ENCODE results near the gene HDAC7.

The HDAC7 gene

DNA sequence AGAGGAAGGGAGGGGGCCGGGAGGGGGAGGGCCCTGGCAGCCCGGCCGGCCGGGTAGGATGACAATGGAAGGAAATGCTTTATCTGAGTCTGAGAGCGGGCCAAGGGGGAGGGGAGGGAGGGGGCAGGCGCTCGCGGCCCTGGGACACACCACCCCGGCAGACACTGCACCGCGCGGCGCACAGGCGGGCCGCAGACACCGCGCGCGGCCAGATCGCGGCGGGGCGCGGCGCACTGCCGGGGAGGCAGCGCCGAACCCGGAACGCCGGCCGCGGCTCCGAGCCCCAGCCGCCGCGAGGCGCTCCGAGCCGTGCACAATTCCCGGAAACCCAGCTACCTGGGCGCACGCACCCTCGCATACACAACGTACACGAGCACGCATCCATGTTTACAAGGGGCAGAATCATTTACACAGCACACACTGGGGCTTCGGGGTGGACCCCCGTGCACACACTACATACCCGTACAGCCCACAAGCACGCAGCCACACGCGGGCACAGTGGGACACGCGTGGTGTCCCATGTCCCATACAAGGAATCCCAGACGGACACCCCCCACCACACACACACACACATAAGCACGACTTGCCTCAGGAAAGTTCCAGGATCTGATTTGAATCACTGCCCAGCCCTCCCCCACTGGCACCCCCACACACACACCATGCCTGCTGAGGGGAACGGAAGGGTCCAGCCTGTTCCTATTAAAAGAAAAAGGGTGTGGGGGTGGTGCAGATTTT, at the start of gene HDAC7:
HDAC7 (minus strand) TSS at position 8 of the 735 bp plus-strand sequence. CDS start 118 bp downstream, outside the sequence.
- DNase-seq = peak; percentile 50 to 68 (median 64)

DNA sequence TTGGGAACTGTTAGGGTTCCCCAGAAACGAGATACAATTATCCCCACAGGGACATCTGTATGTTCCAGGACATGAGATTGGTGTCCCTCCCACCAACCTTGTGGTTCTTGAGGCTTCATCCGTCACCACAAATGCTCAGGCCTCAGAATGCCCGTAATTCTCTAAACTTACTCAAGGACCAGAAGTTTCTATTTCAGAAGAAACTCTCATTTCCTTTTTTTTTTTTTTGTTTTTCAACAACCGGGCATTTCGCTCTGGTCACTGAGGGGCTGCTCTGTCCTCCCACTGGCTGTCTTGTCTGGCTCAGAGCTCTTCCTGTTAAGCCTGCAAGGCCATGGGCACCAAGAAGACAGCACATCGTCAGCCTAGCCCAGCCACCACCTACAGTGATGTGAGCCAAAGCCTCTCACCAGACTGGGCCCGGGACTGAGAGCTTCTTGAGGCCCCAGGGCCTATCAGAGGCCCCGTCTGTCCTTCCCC, 48.9 kb upstream of the HDAC7 start:
- no peak for DNase-seq

DNA sequence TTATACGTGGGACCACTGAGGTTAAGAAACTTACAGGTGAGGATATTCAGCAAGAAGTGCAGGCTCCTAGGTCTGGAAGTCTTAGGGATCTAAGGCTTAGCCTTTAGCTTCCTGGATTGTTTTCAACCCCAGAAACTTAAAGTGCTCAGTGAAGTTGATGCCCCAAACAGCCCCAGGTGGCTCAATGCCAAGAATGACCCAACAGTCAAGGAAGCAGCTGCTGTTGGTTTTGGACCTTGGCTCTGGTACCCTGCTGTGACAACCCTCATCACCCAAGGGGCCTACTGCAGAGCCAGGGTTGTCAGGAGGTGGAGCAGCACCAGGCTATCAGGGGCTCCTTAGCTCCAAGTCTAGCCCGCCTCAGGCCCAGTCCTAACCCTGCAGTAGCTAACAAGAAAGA, 48.3 kb upstream of the HDAC7 start:
- DNase-seq = no peak

GRCh38 chr12:47867495-47867941, 47.8 kb upstream of the HDAC7 start:
- no peak for DNase-seq

DNA sequence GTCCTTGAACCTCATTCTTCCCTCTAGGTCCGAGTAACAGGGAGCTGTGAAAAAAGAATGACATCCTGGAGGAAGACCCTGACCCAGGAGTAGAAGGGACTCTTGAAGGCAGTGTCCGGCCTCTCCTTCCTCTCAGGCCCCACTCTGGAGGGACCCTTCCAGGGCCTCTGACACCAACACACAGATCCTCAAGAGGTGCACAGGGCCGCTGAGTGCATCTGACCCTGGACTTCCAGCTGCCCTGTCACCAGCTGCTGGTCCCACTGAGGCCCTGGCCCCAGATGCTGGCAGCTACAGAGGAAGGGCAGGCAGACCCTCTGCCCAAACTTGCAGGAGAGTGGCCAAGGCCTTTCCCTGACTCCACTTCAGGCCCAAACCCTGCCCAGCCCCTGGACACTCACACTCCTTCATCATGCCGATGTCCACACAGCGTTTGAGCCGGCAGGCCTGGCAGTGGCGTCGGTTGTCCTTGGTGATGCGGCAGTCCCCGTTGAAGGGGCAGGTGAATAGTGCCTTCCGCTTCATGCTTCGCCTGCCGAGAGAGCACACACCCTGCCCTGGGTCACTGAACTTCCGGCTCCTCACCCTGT, 45.0 kb upstream of the HDAC7 start:
- no peak for DNase-seq

- no peak for DNase-seq
These were observed 44.3 kb upstream of the HDAC7 start for GRCh38 chr12:47863985-47864384.

DNA sequence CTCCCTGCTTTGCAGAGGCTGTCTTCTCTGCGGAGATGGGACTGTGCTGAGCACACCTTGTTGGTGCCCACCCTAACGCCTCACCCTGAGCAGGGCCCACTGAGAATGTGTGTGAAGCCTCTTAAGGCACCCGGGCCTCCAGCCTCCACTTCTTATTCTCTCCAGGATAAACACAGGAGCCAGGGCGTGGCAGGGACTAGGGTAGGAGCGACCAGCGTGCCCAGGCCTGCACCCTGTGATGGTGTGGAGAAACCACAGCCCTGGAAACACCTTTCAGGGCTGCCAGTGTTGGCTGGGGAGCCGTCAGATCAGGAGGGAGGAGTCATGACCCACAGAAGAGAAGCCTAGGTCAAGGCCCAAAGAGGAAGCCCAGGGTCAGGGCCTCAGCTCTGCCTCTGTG, 43.8 kb upstream of the HDAC7 start:
- no peak for DNase-seq

DNA sequence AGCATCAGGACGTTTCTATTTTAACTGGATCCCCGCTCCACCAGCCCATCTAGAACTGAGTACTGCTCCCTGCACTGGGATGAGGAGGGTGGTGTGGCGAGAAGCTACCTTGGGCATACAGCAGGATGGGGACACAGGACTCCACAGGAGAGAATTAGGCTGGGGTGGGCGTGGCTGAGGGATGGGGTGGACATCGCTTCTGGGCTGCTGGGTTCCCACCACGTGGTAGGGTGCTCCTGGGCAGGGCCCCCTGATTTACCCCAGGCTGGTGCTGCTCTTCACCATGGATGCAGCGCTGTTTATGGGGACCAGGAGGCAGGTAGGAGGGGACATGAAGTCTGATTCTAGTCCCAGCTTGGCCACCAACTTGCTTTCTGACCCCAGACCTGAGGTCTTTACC, 43.2 kb upstream of the HDAC7 start:
- DNase-seq = no peak

DNA sequence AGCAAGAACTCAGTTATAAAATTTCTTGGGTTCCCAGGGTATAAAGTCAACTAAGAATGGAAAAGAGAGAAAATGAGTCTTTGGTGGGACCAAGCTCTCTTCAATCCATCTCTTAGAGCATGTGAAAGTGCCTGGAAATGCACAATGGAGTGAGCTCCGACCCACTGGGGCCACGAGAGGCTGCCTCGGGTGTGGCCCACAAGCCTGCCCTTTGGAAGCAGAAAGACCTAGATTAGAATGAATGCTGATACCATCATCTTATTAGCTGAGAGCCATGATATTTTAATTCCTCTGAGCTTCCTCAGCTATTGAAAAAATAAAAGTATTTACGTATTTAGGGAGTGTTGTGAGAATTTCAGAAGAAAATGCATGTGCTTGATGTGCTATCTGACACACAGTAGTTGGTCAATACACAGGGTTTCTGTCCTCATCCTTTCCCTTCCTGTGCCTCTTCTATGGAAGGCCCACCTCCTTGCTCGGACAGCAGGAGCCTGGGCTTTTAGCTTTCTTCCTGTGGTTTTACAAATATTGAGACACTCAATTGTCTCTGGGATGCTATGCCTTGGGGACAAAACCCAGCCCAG, 42.6 kb upstream of the HDAC7 start:
- DNase-seq = no peak

DNA sequence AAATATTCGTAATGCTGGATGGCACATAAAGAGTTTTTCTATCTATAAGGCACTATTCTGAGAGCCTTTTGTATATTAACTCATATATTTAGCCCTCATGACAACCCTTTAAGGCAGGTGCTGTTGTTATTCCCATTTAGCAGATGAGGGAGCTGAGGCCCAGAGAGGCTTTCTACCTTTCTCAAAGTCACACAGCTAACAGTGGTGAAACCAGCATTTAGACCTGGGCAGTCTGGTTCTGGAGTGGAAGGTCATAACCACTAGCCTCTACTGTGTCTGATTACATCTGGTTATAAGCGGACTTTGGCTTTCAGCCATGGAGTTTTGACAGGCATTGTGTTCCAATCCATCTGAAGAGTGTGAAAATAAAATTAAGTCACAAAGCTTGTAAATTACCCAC, 41.2 kb upstream of the HDAC7 start:
- no peak for DNase-seq

GRCh38 chr12:47860279-47860841, 40.7 kb upstream of the HDAC7 start:
- DNase-seq = no peak

DNA sequence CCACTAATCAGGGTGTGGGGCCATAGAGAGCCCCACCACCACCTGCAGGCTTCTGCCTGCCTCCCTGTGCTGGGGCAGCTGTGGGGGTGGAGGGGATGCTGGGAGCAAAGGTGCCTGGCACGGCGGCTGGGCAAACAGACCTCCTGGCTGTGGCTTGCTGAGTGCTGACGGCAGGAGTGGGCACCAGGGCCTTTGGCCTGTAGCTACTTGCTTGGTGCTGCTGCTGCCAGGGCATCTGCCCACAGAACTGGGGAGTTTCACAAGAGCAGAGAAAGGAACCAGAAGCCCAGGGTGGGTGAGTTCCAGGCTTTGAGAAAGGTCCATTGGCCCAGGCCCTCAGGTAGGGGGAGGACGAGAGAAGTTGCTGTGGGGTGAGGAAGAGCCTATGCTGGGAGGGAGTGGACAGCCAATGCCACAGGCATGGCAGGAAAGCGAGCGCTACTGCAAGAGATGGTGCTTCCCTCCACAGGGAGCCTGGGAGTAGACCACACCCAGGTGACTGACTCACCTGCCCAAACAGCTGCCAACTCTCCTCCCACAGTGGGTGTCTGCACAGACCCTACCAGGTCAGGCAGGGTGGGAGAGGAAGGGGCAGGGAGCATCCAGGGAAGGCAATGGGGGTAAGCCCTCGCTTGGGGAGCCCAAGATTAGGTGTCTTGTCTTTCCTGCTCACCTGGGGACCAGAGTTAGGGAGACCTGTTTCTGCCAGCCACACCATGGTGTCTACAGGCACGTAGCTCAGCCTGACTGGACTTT, 39.0 kb upstream of the HDAC7 start:
- DNase-seq = no peak

- DNase-seq = no peak
These were observed 37.2 kb upstream of the HDAC7 start for GRCh38 chr12:47856721-47857575.

DNA sequence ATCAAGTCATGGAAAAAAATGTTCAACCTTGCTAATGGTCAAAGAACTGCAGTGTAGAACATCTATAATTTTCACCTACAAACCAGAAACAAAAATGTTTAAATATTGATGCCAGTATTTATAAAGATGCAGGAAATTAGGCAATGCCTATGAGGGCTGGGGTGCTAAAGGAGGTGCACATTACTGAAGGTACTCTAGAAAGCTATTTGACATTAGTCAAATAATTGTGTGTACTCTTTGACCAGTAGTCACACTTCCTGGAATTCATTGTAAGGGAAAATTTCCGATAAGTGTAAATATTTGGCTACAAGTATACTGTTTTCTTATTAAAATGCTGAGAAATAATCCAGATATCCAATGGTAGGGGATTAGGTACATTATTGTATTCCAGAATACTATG, 36.4 kb upstream of the HDAC7 start:
- no peak for DNase-seq

- DNase-seq = no peak
These were observed 35.8 kb upstream of the HDAC7 start for GRCh38 chr12:47855502-47855901.

GRCh38 chr12:47854531-47854930, 34.8 kb upstream of the HDAC7 start:
- DNase-seq = no peak

- DNase-seq = no peak
These were observed 32.4 kb upstream of the HDAC7 start for GRCh38 chr12:47852096-47852571.

DNA sequence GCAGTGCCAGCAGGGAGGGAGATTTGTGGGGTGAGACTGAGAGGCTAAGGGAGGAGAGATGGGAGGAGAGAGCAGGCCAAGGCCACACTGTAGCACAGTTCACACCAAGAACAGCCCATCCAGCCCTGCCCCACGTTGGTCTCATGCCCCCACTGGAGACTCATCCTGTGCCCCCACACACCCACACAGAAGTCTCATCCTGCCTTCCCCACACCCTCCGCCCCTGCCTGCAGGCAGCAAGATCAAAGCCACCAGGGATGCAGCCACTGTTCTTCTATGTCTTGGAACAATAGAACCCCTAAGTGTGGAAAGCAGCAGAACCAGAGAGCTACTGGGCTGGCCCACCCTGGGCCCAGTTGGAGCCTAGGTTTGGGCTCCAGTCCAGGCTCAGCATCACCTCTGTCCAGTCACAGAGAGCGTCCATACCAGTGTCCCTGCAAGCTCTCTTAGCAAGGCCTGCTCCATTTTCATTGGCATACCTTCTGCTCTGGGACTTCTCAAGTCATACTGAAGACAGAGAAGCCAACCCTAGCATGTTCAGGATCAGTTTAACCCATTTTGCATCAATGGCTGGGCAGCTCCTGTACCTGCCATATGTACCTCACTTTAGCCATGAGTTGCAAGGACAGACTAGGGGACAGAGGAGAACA, 31.7 kb upstream of the HDAC7 start:
- no peak for DNase-seq

- no peak for DNase-seq
These were observed 30.7 kb upstream of the HDAC7 start for GRCh38 chr12:47850153-47851084.

GRCh38 chr12:47849261-47849660, 29.6 kb upstream of the HDAC7 start:
- DNase-seq = no peak

All from stimulated activated naive CD4-positive, alpha-beta T cell (primary cell).